Pulmonary artery endothelial cell (primary cell): ENCODE data around the gene IFITM1. TPM values are rescaled to one million over a fixed set of nuclear protein-coding genes. Genes with fewer than 3 reads are reported as not detected.
"Not testable (repeated sequence)": the region's sequence is repeated elsewhere in the genome, so short reads cannot be mapped to it uniquely, and the experiment has no call there.

Experiments
- DNase-seq: peaks from one replicate; pipeline ENCODE4 v3.0.0-alpha.2; 2011; ENCODE audit warnings: low read depth, low spot score
- total RNA-seq: library from RNA; depleted of rRNA; stranded (reverse); fragments of >200 nt; gene quantifications from 2 replicates; pipeline ENCODE4 v1.2.3, GENCODE V29; 2014

IFITM1 gene
- total RNA-seq, 1 donor from 2014 or later, result 7.9 TPM

GRCh38 chr11:362642-363442 lies 49.0 kb downstream of the IFITM1 start:
- DNase-seq, result no peak

- DNase-seq, result not testable (repeated sequence)
These were observed 49.6 kb downstream of the IFITM1 start for GRCh38 chr11:363443-363805.

- DNase-seq, result no peak
These were observed 50.3 kb downstream of the IFITM1 start for GRCh38 chr11:363948-364761.

Other genes starting within 250 kb of the IFITM1 start
- not detected in 2 replicates for gene SCGB1C1, start 121.0 kb upstream of the IFITM1 start, total RNA-seq
- gene BET1L, start 106.6 kb upstream of the IFITM1 start, total RNA-seq, result 13.1 and 13.2 TPM in 2 replicates
- 186 and 187 TPM in 2 replicates for gene RIC8A, start 106.3 kb upstream of the IFITM1 start, total RNA-seq
- gene SIRT3, start 77.7 kb upstream of the IFITM1 start, total RNA-seq, result 5.8 and 9.8 TPM in 2 replicates
- 224 and 268 TPM in 2 replicates for gene PSMD13, start 77.1 kb upstream of the IFITM1 start, total RNA-seq
- not detected in 2 replicates for gene NLRP6, start 35.6 kb upstream of the IFITM1 start, total RNA-seq
- 12.3 and 13.6 TPM in 2 replicates for gene PGGHG, start 24.9 kb upstream of the IFITM1 start, total RNA-seq
- not detected in 2 replicates for gene IFITM5, start 14.5 kb upstream of the IFITM1 start, total RNA-seq
- gene IFITM2, start 6.2 kb upstream of the IFITM1 start, total RNA-seq, result 32.9 and 46.6 TPM in 2 replicates
- 44.4 and 45.8 TPM in 2 replicates for gene IFITM3, start 6.8 kb downstream of the IFITM1 start, total RNA-seq
- gene B4GALNT4, start 55.5 kb downstream of the IFITM1 start, total RNA-seq, result 1.5 TPM in 2 replicates
- 0.26 and 0.67 TPM in 2 replicates for gene PKP3, start 80.2 kb downstream of the IFITM1 start, total RNA-seq
- gene SIGIRR, start 101.0 kb downstream of the IFITM1 start, total RNA-seq, result 27.6 and 39.6 TPM in 2 replicates
- gene ANO9, start 128.0 kb downstream of the IFITM1 start, total RNA-seq, result 0.07 TPM in 1 of 2 replicates, not detected in the other
- 32.1 and 39.7 TPM in 2 replicates for gene PTDSS2, start 136.2 kb downstream of the IFITM1 start, total RNA-seq
- gene RNH1, start 193.2 kb downstream of the IFITM1 start, total RNA-seq, result 288 and 306 TPM in 2 replicates
- gene HRAS, start 221.5 kb downstream of the IFITM1 start, total RNA-seq, result 77.7 and 91.6 TPM in 2 replicates
- 0.40 and 0.46 TPM in 2 replicates for gene LRRC56, start 223.5 kb downstream of the IFITM1 start, total RNA-seq
- gene LMNTD2, start 246.7 kb downstream of the IFITM1 start, total RNA-seq, result 0.56 and 0.86 TPM in 2 replicates
- gene RASSF7, start 246.9 kb downstream of the IFITM1 start, total RNA-seq, result 11.5 and 14.4 TPM in 2 replicates